ENCODE results near the gene KLRK1. TPM values are rescaled to one million over a fixed set of nuclear protein-coding genes. Genes with fewer than 3 reads are reported as not detected.
"Not testable (repeated sequence)": the region's sequence is repeated elsewhere in the genome, so short reads cannot be mapped to it uniquely, and the experiment has no call there.

Gene KLRK1
- total RNA-seq, 1 experiment from 2014 or later: not detected

GRCh38 chr12:10381928-10382628 lies 7.8 kb downstream of the KLRK1 start:
- no TSS peak for BruUV-seq (replicated peaks)
- Mint-ChIP-seq H3K27me3 (ENCODE audit: unreplicated experiment) (no peaks in the 10 kb centered on the region), H3K27ac (ENCODE audit: unreplicated experiment) (no peak overlapping the region), H3K4me3 (ENCODE audit: low read depth, unreplicated experiment) (no peak overlapping the region), H3K4me1 (ENCODE audit: low read depth, unreplicated experiment) (peaks cover 15% of the 10 kb centered on the region), H3K9me3 (ENCODE audit: low read depth, unreplicated experiment) (peaks cover 3% of the 10 kb centered on the region), H3K36me3 (ENCODE audit: insufficient read depth, unreplicated experiment) (peaks cover 5% of the 10 kb centered on the region)
- TF ChIP-seq CTCF (IDR thresholded peaks at IDR 0.05; ENCODE audit: unreplicated experiment): no peak
- CTCF ChIA-PET: no interaction called here
- DNase-seq: no peak
- intact Hi-C loops (cut with micrococcal nuclease; ENCODE audit: unreplicated experiment): no loop called here

GRCh38 chr12:10378737-10379136 lies 11.1 kb downstream of the KLRK1 start:
- CTCF ChIA-PET; BruUV-seq (replicated peaks); H3K27ac Mint-ChIP-seq (ENCODE audit: unreplicated experiment); DNase-seq; intact Hi-C loops (cut with micrococcal nuclease; ENCODE audit: unreplicated experiment); H3K27me3 Mint-ChIP-seq (ENCODE audit: unreplicated experiment); H3K9me3 Mint-ChIP-seq (ENCODE audit: low read depth, unreplicated experiment); H3K36me3 Mint-ChIP-seq (ENCODE audit: insufficient read depth, unreplicated experiment); H3K4me3 Mint-ChIP-seq (ENCODE audit: low read depth, unreplicated experiment); H3K4me1 Mint-ChIP-seq (ENCODE audit: low read depth, unreplicated experiment): not testable (repeated sequence)

GRCh38 chr12:10374624-10375018 lies 15.2 kb downstream of the KLRK1 start:
- intact Hi-C loops (cut with micrococcal nuclease; ENCODE audit: unreplicated experiment): no loop called here
- no peak for DNase-seq
- TF ChIP-seq CTCF (IDR thresholded peaks at IDR 0.05; ENCODE audit: unreplicated experiment): no peak
- BruUV-seq (replicated peaks): no TSS peak
- Mint-ChIP-seq H3K27ac (ENCODE audit: unreplicated experiment) (no peak overlapping the region), H3K36me3 (ENCODE audit: insufficient read depth, unreplicated experiment) (peaks cover 21% of the 10 kb centered on the region), H3K9me3 (ENCODE audit: low read depth, unreplicated experiment) (no peaks in the 10 kb centered on the region), H3K4me3 (ENCODE audit: low read depth, unreplicated experiment) (no peak overlapping the region), H3K27me3 (ENCODE audit: unreplicated experiment) (no peaks in the 10 kb centered on the region), H3K4me1 (ENCODE audit: low read depth, unreplicated experiment) (peaks cover 42% of the 10 kb centered on the region)
- CTCF ChIA-PET: no interaction called here

- no TSS peak for BruUV-seq (replicated peaks)
- Mint-ChIP-seq H3K27ac (ENCODE audit: unreplicated experiment) (peak overlapping the region; percentile 87), H3K4me3 (ENCODE audit: low read depth, unreplicated experiment) (peak overlapping the region; percentile 16), H3K4me1 (ENCODE audit: low read depth, unreplicated experiment) (peaks cover 60% of the 10 kb centered on the region), H3K9me3 (ENCODE audit: low read depth, unreplicated experiment) (no peaks in the 10 kb centered on the region), H3K36me3 (ENCODE audit: insufficient read depth, unreplicated experiment) (peaks cover 24% of the 10 kb centered on the region), H3K27me3 (ENCODE audit: unreplicated experiment) (no peaks in the 10 kb centered on the region)
- intact Hi-C loops (cut with micrococcal nuclease; ENCODE audit: unreplicated experiment): loop anchor here (2.0 kb wide), 1 partner anchor 22 kb away; no protein-coding TSS in a partner anchor
- peak; percentile 60 for DNase-seq
- CTCF ChIA-PET: no interaction called here
- no peak for TF ChIP-seq CTCF (IDR thresholded peaks at IDR 0.05; ENCODE audit: unreplicated experiment)
Measured at GRCh38 chr12:10372559-10372958, 17.3 kb downstream of the KLRK1 start.

GRCh38 chr12:10371893-10372535 lies 17.8 kb downstream of the KLRK1 start:
- BruUV-seq (replicated peaks); CTCF ChIA-PET; H3K27me3 Mint-ChIP-seq (ENCODE audit: unreplicated experiment); DNase-seq; H3K9me3 Mint-ChIP-seq (ENCODE audit: low read depth, unreplicated experiment): not testable (repeated sequence)
- Mint-ChIP-seq H3K4me1 (ENCODE audit: low read depth, unreplicated experiment) (peaks cover 60% of the 10 kb centered on the region), H3K36me3 (ENCODE audit: insufficient read depth, unreplicated experiment) (peaks cover 24% of the 10 kb centered on the region), H3K4me3 (ENCODE audit: low read depth, unreplicated experiment) (peak overlapping the region; percentile 16), H3K27ac (ENCODE audit: unreplicated experiment) (peak overlapping the region; percentile 87)
- intact Hi-C loops (cut with micrococcal nuclease; ENCODE audit: unreplicated experiment): loop anchor here (2.0 kb wide), 1 partner anchor 23 kb away; no protein-coding TSS in a partner anchor
